Left ventricle myocardium inferior (tissue), 1 donor: Measurements from ENCODE around the gene DRC7. TPM values are rescaled to one million over a fixed set of nuclear protein-coding genes. Genes with fewer than 3 reads are reported as not detected.

Source experiments
- DNase-seq: peaks from one replicate; pipeline ENCODE4 v3.0.0-alpha.2; 2020
- H3K27ac ChIP-seq: fragments of 200-600 bp; replicated peaks from 2 replicates; pipeline ENCODE4 v1.8.0; 2021
- H3K27me3 ChIP-seq: fragments of 200-600 bp; 2 replicates; pipeline ENCODE4 v1.8.0; 2021; ENCODE audit warnings: low read depth
- H3K36me3 ChIP-seq: fragments of 200-600 bp; 2 replicates; pipeline ENCODE4 v1.8.0; 2021
- H3K4me1 ChIP-seq: fragments of 200-600 bp; 2 replicates; pipeline ENCODE4 v1.8.0; 2021
- H3K4me3 ChIP-seq: fragments of 200-600 bp; 2 replicates; pipeline ENCODE4 v1.8.0; 2021; ENCODE audit warnings: mild to moderate bottlenecking, moderate library complexity
- H3K9me3 ChIP-seq: fragments of 200-600 bp; replicated peaks from 2 replicates; pipeline ENCODE4 v1.8.0; 2021
- intact Hi-C: fragments of 100-400 bp; cut with micrococcal nuclease; formaldehyde crosslinking; loops from one replicate; pipeline ENCODE4 v1.11.0; 2022
- total RNA-seq: library from RNA; stranded (reverse); fragmentation: NEBNext Ultra II Directional; extraction: Animal tissue kit (Norgen Biotek cat#: 25700); gene quantifications from one replicate; pipeline ENCODE4 v1.2.1, GENCODE V29; 2021
- TF ChIP-seq, protein P1 (sequence below): fragments of 200-600 bp; IDR thresholded peaks from 2 replicates; pipeline ENCODE4 v1.8.0; 2021; ENCODE audit warnings: antibody characterized with exemption, mild to moderate bottlenecking, borderline replicate concordance
- donor health status: DM: no; HTN: yes; CAD: no; lungs with severe emphysema.

Gene DRC7
- total RNA-seq, 1 donor from 2014 or later = not detected

DNA sequence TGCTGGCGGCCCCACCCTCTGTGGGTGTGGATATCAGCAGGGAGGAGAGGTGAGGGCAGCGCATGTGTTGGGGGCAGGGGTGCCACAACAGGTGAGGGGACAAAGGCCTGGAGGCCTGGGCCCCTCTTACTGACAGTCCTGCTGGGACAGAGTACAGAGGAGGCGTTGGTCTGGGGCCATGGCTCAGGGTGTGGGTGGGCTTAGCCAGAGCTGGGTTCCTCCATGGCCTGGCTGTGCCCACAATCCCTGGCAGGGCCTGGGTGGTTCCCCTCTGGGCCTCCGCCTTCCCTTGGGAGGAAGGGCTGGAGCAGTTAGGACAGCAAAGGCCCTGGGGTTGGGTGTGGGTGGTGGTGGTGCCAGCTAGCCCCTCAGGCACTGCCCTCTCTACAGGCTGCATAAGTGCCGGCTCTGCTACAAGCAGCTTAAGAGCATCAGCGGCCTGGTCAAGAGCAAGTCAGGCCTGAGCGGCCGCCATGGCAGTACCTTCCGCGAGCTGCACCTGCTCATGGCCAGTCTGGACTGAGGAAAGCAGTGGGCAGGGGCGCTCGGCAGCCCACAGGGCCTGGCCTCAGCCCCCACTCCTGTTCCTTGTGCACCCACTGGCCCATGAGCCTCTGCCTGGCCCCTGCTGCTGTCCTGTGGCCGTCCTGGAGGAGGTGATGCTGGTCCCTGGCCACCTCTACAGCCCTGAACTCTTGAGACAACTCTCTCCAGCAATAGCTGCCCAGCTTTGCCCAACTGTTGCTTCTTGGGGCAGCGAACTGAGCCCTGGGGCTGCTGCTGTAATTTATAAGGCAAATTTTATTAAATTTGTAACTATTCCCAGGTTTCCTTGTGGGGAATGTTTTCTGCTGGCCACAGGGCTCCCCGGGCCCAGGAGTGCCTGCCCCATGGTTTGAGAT is 62.1 kb downstream of the DRC7 start:
- intact Hi-C loops = no loop called here
- no peak overlapping the region for H3K4me3 ChIP-seq
- no peak overlapping the region for H3K27ac ChIP-seq
- peaks cover 35% of the 10 kb centered on the region for H3K4me1 ChIP-seq
- H3K36me3 ChIP-seq = peaks cover 57% of the 10 kb centered on the region
- H3K27me3 ChIP-seq = no peaks in the 10 kb centered on the region
- TF ChIP-seq, protein P1, sequence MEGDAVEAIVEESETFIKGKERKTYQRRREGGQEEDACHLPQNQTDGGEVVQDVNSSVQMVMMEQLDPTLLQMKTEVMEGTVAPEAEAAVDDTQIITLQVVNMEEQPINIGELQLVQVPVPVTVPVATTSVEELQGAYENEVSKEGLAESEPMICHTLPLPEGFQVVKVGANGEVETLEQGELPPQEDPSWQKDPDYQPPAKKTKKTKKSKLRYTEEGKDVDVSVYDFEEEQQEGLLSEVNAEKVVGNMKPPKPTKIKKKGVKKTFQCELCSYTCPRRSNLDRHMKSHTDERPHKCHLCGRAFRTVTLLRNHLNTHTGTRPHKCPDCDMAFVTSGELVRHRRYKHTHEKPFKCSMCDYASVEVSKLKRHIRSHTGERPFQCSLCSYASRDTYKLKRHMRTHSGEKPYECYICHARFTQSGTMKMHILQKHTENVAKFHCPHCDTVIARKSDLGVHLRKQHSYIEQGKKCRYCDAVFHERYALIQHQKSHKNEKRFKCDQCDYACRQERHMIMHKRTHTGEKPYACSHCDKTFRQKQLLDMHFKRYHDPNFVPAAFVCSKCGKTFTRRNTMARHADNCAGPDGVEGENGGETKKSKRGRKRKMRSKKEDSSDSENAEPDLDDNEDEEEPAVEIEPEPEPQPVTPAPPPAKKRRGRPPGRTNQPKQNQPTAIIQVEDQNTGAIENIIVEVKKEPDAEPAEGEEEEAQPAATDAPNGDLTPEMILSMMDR = no peak
- no peak for DNase-seq
- no peaks in the 10 kb centered on the region for H3K9me3 ChIP-seq

GRCh38 chr16:57757326-57757786 is 62.8 kb downstream of the DRC7 start:
- TF ChIP-seq, protein P1 = peak; percentile 99
- Histone ChIP-seq H3K4me3 (no peak overlapping the region), H3K27ac (peak overlapping the region; percentile 83), H3K9me3 (no peaks in the 10 kb centered on the region), H3K36me3 (peaks cover 57% of the 10 kb centered on the region), H3K4me1 (peaks cover 35% of the 10 kb centered on the region), H3K27me3 (no peaks in the 10 kb centered on the region)
- DNase-seq = peak; percentile 88
- intact Hi-C loops = no loop called here

DNA sequence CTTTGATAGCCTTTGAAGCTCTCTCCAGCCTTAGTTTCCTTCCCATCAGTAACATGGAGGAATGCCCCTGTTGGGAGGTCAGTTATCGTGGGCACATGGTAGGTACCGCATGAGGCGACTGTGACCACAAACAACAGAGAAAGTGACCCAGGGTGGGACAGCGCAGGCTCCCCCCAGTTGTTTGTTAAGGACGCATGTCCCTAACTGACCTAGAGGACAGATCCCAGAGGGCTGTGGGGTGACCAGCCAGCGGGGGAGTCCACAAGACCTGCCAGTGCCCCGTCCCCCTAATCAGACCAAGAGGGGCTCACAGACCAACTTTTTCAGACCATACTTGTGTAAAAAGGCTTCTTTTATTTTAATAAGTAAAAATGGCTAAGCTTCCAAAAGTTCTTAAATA is 63.3 kb downstream of the DRC7 start:
- peaks cover 56% of the 10 kb centered on the region for H3K36me3 ChIP-seq

DNA sequence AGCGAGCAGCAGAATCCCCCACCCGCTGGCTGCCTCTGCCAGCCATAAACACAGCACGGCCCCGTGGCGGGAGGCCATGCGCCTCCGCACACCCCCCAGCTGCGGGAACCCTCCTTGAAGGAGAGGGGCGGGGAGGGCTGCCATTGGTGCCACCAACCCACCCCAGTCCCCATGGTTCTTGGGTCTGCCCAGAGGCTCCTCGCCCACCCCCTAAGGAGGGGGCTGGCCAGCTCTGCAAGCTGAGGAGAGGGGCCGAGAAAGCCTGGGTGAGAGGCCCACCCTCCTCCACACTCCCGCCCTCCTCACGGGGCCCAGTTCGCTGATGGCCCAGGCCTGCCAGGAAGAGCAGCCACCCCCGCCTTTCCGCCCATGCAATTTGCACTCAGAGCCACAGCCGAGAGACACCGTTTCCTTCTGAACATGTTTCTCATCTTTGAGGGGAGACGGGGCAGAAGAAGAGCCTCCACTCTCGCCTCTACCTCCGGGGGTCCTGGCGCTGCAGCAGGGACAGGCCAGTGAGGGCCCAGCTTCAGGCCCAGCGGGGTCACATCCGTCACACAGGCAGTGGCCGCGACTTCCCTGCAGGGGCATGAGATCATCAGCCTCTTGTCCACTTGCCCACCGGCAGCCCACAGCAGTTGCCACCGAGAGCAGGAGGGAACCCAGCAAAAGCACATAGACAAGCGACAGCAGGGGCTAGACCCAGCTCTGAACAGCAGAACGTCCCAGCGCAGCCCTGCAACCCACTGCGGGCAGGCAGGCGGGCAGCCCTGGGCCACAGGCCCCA is 63.9 kb downstream of the DRC7 start:
- Histone ChIP-seq H3K27me3 (no peaks in the 10 kb centered on the region), H3K27ac (peak overlapping the region; percentile 83), H3K4me1 (peaks cover 35% of the 10 kb centered on the region), H3K36me3 (peaks cover 55% of the 10 kb centered on the region), H3K4me3 (peak overlapping the region; percentile 47), H3K9me3 (no peaks in the 10 kb centered on the region)
- intact Hi-C loops = no loop called here
- no peak for DNase-seq
- TF ChIP-seq, protein P1 = no peak

More for the DNA sequence above, 63.3 kb downstream of the DRC7 start:
- Histone ChIP-seq H3K4me1 (peaks cover 35% of the 10 kb centered on the region), H3K9me3 (no peaks in the 10 kb centered on the region), H3K4me3 (no peak overlapping the region), H3K27ac (peak overlapping the region; percentile 83), H3K27me3 (no peaks in the 10 kb centered on the region)
- DNase-seq = no peak
- intact Hi-C loops = no loop called here
- TF ChIP-seq, protein P1 = no peak

DNA sequence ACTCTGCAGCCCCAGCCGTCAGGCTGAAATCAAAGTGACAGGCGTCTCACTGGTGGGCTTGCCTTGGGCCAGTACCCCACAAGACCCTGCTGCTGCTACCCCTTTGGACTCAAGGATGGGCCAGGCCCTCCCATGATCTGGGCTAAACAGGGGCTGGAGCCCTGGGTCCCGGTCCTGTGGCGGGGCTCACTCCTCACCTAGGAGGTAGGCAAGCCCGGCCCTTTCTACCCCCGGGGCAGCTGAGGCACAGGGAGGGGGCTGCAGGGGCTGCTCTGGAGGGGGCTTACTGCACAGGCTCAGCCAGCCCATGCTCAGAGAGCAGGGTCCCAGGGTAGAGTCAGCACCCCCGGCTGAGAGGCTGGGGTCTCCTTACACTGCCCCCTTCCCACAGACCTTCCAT is 64.5 kb downstream of the DRC7 start:
- H3K27ac ChIP-seq = peak overlapping the region; percentile 83
- H3K4me3 ChIP-seq = peak overlapping the region; percentile 47
- no peaks in the 10 kb centered on the region for H3K27me3 ChIP-seq
- H3K36me3 ChIP-seq = peaks cover 58% of the 10 kb centered on the region
- DNase-seq = no peak
- peaks cover 36% of the 10 kb centered on the region for H3K4me1 ChIP-seq
- intact Hi-C loops = no loop called here
- H3K9me3 ChIP-seq = no peaks in the 10 kb centered on the region
- TF ChIP-seq, protein P1 = no peak
